HEK293 (cell line): Measurements from ENCODE around the gene COL25A1.

Experiments used
- ZSCAN30 ChIP-seq: fragments of 450-650 bp; IDR thresholded peaks from 2 replicates; pipeline ENCODE4 v1.5.1; 2018; ENCODE audit warnings: missing biosample characterization, mild to moderate bottlenecking, missing genetic modification characterization, moderate library complexity
- TF ChIP-seq, protein P1 (sequence below): fragments of 450-650 bp; formaldehyde crosslinking; IDR thresholded peaks from 2 replicates; pipeline ENCODE4 v1.5.1; 2016; ENCODE audit warnings: missing biosample characterization, missing genetic modification characterization

DNA sequence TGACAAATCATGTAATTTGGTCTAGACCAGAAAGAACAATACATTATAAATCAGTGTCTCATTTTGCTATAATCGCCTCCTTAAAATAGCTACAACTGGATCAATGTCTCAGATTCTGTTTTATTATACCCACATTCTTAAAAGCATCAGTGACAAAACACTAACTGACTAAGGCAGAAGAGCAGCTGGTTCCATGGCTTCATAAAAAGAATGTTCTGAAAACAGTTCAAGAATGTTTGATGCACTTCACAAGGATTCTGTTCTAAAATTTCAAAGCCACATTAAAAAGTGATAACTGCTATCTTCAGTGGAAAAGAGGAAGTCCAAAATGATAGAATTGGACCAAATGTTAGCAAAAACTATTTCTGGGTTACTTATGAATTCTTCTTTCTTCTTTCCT lies 69.8 kb downstream of the COL25A1 start:
- TF ChIP-seq ZSCAN30: no peak
- TF ChIP-seq, protein P1, sequence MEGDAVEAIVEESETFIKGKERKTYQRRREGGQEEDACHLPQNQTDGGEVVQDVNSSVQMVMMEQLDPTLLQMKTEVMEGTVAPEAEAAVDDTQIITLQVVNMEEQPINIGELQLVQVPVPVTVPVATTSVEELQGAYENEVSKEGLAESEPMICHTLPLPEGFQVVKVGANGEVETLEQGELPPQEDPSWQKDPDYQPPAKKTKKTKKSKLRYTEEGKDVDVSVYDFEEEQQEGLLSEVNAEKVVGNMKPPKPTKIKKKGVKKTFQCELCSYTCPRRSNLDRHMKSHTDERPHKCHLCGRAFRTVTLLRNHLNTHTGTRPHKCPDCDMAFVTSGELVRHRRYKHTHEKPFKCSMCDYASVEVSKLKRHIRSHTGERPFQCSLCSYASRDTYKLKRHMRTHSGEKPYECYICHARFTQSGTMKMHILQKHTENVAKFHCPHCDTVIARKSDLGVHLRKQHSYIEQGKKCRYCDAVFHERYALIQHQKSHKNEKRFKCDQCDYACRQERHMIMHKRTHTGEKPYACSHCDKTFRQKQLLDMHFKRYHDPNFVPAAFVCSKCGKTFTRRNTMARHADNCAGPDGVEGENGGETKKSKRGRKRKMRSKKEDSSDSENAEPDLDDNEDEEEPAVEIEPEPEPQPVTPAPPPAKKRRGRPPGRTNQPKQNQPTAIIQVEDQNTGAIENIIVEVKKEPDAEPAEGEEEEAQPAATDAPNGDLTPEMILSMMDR (tag by site-specific recombination): no peak
